GM21576 (cell line): ENCODE results near the gene TPSG1.
"Not testable (repeated sequence)": the region's sequence is repeated elsewhere in the genome, so short reads cannot be mapped to it uniquely, and the experiment has no call there.

ENCODE experiments used
- ATAC-seq: cut with Tn5 transposase; IDR thresholded peaks from one replicate; pipeline ENCODE4 v1.9.1; 2021; ENCODE audit warnings: mild to moderate bottlenecking, moderate library complexity; ENCODE audit not compliant: unreplicated experiment

Gene TPSG1

DNA sequence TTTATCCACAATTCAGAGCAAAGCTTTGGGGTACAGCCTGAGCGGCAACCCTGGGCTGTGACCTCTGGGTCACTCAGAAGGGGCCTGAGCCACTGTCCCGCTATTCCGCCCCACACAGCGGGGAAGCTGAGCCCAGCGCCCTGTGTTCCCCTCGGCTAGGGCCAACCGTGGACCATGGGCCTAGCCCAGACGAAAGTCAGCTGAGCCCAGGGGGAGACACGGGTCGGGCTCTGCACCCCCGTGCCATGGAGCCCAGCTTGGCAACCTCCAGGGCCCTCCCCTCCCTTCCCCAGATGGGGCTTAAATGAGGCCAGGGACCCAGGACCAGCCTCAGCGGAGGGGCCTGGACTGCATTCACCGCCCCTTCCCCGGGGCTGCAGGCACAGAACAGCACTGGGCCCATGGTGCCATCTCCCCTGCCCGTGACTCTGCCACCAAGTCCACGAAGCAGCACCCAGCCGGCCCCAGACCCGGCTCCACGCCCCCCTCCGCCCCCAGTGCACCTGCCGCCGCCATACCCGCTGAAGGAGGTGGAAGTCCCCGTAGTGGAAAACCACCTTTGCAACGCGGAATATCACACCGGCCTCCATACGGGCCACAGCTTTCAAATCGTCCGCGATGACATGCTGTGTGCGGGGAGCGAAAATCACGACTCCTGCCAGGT is 32.6 kb upstream of the TPSG1 start:
- ATAC-seq = no peak

DNA sequence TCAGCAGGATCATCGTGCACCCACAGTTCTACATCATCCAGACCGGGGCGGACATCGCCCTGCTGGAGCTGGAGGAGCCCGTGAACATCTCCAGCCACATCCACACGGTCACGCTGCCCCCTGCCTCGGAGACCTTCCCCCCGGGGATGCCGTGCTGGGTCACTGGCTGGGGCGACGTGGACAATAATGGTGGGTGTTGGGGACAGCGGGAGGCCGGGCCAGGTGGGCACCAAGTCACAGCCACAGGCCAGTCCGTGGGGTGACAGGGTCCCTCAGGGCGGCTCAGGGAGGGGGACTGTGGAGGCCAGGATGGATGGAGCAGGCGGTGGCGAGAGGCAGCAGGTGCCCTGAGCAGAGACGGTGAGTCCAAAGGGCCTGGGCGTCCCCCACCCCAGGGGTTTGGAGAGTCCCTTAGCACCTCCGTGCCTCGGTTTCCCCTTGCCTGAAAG is 31.8 kb upstream of the TPSG1 start:
- no peak for ATAC-seq

DNA sequence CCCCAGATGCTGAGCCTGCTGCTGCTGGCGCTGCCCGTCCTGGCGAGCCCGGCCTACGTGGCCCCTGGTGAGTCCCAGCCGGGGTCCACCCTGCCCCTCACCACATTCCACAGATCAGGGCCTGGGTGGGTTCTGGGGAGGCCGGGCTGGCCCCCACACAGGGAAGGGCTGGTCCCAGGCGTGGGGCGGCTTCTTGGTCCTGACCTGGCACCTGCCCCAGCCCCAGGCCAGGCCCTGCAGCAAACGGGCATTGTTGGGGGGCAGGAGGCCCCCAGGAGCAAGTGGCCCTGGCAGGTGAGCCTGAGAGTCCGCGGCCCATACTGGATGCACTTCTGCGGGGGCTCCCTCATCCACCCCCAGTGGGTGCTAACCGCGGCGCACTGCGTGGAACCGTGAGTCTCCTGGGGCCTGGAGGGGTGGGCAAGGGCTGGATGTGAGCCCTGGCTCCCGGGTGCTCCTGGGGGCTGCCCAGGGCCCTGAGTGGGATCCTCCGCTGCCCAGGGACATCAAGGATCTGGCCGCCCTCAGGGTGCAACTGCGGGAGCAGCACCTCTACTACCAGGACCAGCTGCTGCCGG is 31.3 kb upstream of the TPSG1 start:
- ATAC-seq = not testable (repeated sequence)

DNA sequence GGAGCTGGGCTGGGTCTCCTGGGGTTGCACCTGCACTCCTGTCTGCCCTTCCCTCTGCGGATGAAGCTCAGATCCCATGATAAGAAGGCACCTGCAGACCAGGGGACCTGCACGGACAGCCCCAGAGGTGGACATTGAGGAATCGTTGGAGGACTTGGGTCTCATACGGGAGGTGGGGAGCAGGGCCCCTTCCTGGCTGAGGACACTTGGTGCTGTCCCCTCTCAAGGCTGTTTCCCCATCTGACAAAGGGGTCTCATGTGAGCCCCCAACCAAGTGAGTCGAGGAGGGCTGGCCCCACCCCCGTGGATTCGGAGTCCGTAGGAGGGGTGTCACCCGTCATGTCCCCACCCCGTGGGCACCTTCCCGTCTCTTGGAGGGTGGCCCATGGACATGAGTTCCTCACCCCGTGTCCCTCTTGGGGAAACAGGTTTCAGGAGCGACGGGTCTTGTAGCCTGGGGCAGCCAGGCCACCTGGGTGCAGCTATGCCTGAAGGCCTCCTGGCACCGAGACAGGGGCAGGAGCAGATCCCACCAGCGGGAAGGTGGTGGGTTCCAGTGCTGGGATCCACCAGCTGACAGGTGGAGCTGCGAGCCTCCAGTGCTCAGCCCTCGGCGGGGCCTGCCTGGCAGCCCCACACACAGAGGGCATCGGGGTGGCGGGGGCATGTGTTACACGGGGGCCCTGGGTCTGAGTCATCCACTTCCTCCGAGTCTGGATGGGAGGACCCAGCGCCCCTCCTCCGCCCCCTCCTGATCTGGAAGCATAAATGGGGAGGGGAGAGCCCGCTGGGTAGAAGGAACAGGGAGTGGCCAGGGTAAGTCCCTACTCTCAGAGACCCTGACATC is 30.4 kb upstream of the TPSG1 start, which contains the start of gene TPSD1:
TSS of gene TPSD1 (plus strand) at position 794 of the 847 bp plus-strand sequence. CDS start 212 bp downstream, outside the sequence.
- not testable (repeated sequence) for ATAC-seq

DNA sequence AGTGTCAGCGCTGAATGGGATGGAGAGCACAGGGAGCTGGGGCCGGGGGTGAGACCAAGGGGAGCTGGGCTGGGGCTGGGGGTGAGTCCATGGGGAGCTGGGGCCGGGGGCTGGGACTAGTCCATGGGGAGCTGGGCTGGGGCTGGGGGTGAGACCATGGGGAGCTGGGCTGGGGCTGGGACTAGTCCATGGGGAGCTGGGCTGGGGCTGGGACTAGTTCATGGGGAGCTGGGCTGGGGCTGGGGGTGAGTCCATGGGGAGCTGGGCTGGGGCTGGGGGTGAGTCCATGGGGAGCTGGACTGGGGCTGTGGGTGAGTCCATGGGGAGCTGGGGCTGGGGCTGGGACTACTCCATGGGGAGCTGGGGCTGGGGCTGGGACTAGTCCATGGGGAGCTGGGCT is 29.8 kb upstream of the TPSG1 start:
- ATAC-seq = not testable (repeated sequence)

DNA sequence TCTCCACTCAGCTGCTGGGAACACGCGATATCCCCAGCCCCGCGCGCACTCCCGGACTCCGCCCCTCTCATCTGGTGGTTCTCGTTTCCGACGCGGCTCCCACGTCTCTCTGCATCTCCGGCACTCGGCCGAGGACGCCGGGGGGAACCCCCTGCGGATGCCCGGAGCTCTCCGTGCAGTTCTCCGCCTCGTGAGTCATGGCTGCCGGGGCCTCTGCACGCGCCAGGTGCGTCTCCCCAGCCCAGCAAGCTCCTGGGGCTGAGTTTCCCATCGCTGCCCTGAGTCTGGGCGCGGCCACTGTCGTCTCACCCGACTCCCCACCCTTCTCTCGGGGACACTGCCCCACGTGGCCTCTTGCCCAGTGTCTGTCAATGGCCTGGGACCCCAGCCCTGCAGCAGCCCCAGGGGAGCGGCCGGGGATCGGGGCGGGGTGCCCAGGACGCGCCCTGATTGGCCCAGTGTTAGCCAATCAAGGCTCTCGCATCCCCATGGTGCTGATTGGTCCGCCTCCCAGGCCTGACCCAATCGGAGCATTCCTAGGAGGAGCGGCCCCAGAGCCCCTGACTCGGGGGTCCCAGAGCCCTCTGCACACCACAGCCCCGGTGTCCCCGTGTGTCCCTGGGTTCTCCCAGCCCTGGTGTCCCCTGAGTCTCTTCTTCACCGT is 28.8 kb upstream of the TPSG1 start:
- not testable (repeated sequence) for ATAC-seq

DNA sequence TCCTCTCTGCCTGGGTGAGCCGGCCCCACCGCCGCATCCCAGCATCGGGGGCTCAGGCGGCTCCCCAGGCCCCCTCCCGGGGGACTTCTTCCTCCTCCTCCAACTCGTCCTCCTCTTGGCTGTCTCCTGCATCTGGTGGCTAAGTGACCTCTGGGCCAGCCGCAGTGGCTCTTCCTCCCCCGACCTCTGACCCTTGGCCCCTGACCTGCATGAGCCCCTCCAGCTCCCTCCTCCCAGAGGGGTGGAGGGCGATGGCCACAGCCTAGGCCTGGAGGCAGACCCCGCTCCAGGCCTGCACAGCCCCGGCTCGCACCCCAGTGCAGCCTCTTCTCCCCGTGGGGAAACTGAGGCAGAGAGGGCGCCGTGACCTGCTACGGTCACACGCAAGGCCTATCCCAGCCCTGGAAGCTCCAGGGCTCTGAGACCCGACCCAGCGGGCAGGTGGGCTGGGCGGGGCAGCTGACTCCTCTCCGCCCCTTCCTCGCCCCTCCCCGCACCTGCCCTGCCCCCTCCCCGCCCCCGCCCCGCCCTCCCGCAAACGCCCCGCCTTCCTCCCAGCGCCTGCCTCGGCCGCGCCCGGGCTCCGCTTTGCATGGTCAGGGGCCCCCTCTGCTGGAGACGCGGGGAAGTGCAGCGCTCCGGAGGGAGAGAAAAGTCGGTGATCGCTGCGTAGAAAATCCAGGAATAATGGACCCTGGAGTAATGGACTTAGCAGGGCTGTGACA is 24.1 kb upstream of the TPSG1 start:
- not testable (repeated sequence) for ATAC-seq

DNA sequence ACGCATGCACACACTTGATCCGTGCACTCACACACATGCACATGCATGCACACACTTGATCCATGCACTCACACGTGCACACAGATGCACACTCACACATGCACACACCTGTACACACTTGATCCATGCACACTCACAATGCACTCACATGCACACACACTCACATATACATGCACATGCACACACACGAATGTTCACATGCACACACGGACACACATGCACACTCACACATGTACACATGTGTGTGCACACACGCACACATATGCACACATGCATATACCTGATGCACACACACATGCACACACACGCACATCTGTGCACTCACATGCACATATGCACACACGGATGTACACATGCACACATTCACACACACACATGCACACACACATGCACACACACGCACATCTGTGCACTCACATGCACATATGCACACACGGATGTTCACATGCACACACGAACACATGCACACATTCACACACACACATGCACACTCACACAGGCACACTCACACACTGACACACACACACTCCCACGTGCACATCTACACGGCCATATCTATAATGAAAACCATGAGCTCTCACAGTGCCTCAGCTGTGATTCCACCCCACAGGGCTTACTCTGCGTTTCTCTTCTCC is 23.0 kb upstream of the TPSG1 start:
- not testable (repeated sequence) for ATAC-seq

DNA sequence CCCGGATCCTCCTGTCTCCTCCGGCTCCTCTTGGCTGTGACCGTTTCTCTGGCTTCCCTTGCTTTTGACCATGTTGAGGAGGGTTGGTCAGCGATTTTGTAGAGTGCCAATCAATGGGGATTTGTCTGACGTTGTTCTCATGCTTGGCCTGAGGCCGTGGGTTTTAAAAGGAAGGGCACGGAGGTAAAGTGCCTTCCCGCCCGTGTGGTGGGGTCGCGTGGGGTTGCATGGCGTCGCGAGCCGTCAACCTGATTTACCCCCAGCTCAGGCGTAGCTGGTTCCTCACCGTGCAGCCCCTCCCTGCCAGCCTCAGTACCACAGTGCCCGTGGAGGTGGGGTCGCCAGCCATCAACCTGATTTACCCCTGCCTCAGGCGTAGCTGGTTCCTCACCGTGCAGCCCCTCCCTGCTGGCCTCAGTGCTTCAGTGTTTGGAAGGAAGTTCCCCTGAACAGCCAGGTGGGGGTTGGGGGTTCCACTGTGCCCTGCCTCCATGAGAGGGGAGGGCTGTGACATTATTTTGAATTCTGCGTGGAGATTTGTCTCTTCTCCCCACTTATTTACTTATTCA is 20.5 kb upstream of the TPSG1 start:
- no peak for ATAC-seq

DNA sequence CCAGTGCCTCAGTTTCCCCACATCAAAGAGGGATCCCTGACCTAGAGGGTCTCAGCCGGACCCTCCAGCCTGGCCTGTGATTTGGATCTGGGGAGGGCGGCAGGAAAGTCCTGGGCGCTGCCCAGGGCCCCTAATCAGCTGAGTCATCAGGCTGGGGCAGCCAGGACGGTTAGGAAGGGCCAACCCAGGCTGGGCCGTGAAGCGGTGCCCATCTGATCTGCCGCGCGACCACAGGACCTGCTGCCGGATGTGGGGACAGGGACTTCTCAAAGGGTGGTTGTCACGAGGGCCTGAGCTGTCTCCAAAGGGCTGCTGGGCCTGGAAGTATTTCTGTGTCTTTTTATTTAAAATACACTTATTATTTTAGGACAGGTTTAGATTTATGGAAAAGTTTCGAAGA is 19.8 kb upstream of the TPSG1 start:
- ATAC-seq = no peak

DNA sequence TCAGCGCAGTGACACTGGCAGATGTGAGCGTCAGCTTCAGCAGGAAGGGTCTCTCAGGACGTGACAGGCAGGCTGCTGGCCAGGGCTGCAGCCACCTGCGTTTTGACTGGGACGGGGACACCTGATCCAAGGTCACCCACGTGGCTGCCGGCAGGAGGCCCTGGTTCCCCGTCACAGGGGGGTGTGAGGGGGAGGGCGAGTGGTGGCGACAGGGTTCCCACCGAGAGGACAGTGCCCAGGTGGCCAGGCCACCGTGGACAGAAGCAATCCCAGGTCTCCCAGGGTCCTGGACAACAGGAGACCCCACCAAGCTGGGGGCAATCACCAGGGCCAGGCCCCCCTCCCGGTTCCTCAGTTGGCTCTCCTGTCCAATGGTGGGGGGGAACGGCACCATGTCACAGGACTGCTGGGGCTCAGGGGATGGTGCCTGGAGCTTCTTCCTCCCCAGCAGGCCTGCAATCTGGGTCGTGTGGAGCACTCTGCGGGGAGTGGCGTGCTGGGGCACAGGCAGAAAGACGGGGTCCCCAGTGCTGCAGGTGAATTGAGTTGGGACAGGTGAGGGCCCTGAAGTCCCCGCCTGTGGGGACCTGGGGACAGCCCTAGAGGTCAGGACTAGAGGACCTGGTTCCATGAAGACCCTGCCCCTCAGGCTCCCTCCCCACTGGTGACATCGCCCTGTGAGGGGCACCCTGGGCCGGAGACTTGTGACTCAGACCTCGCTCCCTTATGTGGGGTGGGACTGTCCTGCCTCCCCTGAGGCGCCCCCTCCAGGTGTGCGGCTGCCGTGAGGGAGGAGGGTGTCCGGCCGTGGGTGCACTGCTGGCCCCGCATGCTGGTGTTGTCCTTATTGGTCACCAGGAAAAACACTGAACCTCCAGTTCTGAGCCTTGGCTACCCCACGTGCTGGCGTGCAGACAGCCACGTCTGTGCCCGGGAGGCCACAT is 19.1 kb upstream of the TPSG1 start:
- ATAC-seq = not testable (repeated sequence)

DNA sequence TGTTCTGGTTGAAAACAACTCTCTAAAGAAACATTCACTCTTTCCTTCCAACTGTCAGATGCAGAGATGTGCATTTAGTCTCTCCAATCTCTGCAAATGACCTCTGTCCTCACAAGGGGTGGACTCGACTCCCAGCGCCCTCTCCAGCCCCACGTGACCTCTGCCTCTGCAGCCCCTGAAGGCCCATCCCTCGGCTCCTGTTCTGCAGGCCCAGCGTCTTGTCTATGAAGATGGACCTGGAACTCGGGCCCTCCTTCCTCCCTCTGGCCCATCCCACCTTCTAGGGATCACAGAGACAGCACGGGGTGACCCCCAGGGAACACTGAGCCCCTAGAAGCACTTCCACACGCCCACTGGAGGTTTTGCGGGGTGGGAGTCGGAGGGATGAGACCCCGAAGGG is 18.3 kb upstream of the TPSG1 start:
- ATAC-seq = not testable (repeated sequence)

DNA sequence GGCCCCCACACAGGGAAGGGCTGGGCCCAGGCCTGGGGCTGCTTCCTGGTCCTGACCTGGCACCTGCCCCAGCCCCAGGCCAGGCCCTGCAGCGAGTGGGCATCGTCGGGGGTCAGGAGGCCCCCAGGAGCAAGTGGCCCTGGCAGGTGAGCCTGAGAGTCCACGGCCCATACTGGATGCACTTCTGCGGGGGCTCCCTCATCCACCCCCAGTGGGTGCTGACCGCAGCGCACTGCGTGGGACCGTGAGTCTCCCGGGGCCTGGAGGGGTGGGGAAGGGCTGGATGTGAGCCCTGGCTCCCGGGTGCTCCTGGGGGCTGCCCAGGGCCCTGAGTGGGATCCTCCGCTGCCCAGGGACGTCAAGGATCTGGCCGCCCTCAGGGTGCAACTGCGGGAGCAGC is 16.0 kb upstream of the TPSG1 start:
- ATAC-seq = not testable (repeated sequence)

DNA sequence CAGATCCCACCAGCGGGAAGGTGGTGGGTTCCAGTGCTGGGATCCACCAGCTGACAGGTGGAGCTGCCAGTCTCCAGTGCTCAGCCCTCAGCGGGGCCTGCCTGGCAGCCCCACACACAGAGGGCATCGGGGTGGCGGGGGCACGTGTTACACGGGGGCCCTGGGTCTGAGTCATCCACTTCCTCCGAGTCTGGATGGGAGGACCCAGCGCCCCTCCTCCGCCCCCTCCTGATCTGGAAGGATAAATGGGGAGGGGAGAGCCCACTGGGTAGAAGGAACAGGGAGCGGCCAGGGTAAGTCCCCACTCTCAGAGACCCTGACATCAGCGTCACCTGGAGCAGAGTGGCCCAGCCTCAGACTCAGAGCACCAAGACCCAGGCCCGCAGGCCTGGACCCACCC is 15.4 kb upstream of the TPSG1 start, which contains the start of gene TPSAB1:
TSS of gene TPSAB1 (plus strand) at position 270 of the 400 bp plus-strand sequence. CDS start 234 bp downstream, outside the sequence.
- not testable (repeated sequence) for ATAC-seq

DNA sequence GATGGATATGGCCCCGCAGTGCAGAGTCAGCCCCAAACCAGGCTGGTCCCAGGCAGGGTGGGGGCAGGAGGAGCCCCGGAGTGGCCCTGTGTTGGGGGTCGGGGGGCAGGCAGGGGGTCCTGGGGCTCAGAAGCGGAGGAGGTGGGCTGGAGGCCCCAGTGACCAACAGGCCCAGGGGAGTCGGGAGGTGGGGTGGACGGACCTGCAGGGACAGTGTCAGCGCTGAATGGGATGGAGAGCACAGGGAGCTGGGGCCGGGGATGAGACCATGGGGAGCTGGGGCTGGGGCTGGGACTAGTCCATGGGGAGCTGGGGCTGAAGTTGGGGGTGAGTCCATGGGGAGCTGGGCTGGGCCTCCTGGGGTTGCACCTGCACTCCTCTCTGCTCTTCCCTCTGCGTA is 14.5 kb upstream of the TPSG1 start:
- ATAC-seq = not testable (repeated sequence)

DNA sequence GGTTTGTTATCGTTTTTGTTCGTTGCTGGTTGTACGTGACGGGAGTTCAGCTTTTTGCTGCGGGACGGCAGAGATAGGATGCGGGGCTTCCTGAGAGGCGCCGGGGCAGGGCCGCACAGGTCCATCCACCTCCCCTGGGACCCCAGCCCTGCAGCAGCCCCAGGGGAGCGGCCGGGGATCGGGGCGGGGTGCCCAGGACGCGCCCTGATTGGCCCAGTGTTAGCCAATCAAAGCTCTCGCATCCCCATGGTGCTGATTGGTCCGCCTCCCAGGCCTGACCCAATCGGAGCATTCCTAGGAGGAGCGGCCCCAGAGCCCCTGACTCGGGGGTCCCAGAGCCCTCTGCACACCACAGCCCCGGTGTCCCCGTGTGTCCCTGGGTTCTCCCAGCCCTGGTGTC is 13.8 kb upstream of the TPSG1 start:
- ATAC-seq = not testable (repeated sequence)

DNA sequence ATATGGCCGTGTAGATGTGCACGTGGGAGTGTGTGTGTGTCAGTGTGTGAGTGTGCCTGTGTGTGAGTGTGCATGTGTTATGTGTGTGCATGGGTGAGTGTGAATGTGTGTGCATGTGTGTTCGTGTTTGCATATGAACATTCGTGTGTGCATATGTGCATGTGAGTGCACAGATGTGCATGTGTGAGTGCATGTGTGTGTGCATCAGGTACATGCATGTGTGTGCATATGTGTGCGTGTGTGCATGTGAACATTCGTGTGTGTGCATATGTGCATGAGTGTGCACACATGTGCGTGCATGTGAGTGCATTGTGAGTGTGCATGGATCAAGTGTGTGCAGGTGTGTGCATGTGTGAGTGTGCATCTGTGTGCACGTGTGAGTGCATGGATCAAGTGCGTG is 12.9 kb upstream of the TPSG1 start:
- no peak for ATAC-seq

DNA sequence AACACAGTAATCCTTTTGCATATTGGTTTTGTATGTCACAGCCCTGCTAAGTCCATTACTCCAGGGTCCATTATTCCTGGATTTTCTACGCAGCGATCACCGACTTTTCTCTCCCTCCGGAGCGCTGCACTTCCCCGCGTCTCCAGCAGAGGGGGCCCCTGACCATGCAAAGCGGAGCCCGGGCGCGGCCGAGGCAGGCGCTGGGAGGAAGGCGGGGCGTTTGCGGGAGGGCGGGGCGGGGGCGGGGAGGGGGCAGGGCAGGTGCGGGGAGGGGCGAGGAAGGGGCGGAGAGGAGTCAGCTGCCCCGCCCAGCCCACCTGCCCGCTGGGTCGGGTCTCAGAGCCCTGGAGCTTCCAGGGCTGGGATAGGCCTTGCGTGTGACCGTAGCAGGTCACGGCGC is 11.6 kb upstream of the TPSG1 start:
- not testable (repeated sequence) for ATAC-seq
